Ascending aorta (tissue), 2 donors: ENCODE results near the gene TMPRSS12. TPM values are rescaled to one million over a fixed set of nuclear protein-coding genes. Genes with fewer than 3 reads are reported as not detected.
"Not testable (repeated sequence)": the region's sequence is repeated elsewhere in the genome, so short reads cannot be mapped to it uniquely, and the experiment has no call there.

Experiments used
- DNase-seq, 2 donors: peaks; one replicate each; pipeline ENCODE4 v3.0.0-alpha.2; 2019; ENCODE audit warnings: low spot score in 2 of 2
- H3K27ac ChIP-seq, 2 donors: fragments of 200-600 bp; sonication (generic); one replicate each; pipeline ENCODE4 v1.5.1; 2016 to 2017; ENCODE audit warnings: mild to moderate bottlenecking in 1 of 2
- H3K27me3 ChIP-seq: fragments of 200-600 bp; sonication (generic); one replicate; pipeline ENCODE4 v1.5.1; 2017
- H3K36me3 ChIP-seq, 2 donors: fragments of 200-600 bp; sonication (generic); one replicate each; pipeline ENCODE4 v1.5.1; 2016
- H3K4me1 ChIP-seq, 2 donors: fragments of 200-600 bp; sonication (generic); one replicate each; pipeline ENCODE4 v1.5.1; 2016 to 2017; ENCODE audit warnings: mild to moderate bottlenecking in 1 of 2
- H3K4me3 ChIP-seq, 2 donors: fragments of 200-600 bp; sonication (generic); one replicate each; pipeline ENCODE4 v1.5.1; 2016 to 2017; ENCODE audit warnings: mild to moderate bottlenecking in 1 of 2
- H3K9me3 ChIP-seq, 2 donors: fragments of 200-600 bp; sonication (generic); one replicate each; pipeline ENCODE4 v1.5.1; 2016
- intact Hi-C: fragments of 100-400 bp; cut with DNase I; formaldehyde crosslinking; loops from one replicate; pipeline ENCODE4 v1.15.1; 2023
- total RNA-seq: library from RNA; depleted of rRNA; stranded (reverse); fragments of >200 nt; gene quantifications from one replicate; pipeline ENCODE4 v1.1.0, GENCODE V29; 2016
- TF ChIP-seq, protein P1 (sequence below), 3 experiments: fragments of 200-600 bp in 2 of 3; fragments of 450-650 bp in 1 of 3; sonication (generic) in 2 of 3; IDR thresholded peaks; one replicate each; pipeline ENCODE4 v1.5.1; 2016 to 2019; ENCODE audit warnings: antibody characterized with exemption in 3 of 3, mild to moderate bottlenecking in 1 of 3, moderate library complexity in 1 of 3

The TMPRSS12 gene
- total RNA-seq, 1 donor from 2014 or later = not detected

DNA sequence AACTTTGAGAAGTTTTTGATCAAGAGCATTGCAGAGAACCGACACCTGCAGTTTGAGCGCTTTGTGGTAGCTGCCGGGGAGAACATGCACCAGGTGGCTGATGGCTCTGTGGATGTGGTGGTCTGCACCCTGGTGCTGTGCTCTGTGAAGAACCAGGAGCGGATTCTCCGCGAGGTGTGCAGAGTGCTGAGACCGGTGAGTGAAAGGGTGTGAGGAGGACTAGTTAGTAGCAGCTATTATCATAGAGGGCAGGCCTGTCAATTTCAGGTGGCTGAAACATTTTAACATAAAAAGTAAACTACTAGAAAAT lies 82.6 kb downstream of the TMPRSS12 start:
- intact Hi-C loops = loop anchor here (1.0 to 10.0 kb wide), 4 partner anchors 60 to 290 kb away; partner anchors contain the start of gene POU6F1
- Histone ChIP-seq H3K4me1 (peaks cover 0 to 24% of the 10 kb centered on the region in 2 donors), H3K4me3 (peak overlapping the region; percentile 75 to 80), H3K9me3 (no peaks in the 10 kb centered on the region), H3K36me3 (peaks cover 5 to 7% of the 10 kb centered on the region in 2 donors), H3K27me3 (no peaks in the 10 kb centered on the region), H3K27ac (peak overlapping the region; percentile 79 to 82)
- TF ChIP-seq, protein P1, sequence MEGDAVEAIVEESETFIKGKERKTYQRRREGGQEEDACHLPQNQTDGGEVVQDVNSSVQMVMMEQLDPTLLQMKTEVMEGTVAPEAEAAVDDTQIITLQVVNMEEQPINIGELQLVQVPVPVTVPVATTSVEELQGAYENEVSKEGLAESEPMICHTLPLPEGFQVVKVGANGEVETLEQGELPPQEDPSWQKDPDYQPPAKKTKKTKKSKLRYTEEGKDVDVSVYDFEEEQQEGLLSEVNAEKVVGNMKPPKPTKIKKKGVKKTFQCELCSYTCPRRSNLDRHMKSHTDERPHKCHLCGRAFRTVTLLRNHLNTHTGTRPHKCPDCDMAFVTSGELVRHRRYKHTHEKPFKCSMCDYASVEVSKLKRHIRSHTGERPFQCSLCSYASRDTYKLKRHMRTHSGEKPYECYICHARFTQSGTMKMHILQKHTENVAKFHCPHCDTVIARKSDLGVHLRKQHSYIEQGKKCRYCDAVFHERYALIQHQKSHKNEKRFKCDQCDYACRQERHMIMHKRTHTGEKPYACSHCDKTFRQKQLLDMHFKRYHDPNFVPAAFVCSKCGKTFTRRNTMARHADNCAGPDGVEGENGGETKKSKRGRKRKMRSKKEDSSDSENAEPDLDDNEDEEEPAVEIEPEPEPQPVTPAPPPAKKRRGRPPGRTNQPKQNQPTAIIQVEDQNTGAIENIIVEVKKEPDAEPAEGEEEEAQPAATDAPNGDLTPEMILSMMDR (IDR thresholded peaks at IDR 0.05) = no peak
- no peak for DNase-seq

DNA sequence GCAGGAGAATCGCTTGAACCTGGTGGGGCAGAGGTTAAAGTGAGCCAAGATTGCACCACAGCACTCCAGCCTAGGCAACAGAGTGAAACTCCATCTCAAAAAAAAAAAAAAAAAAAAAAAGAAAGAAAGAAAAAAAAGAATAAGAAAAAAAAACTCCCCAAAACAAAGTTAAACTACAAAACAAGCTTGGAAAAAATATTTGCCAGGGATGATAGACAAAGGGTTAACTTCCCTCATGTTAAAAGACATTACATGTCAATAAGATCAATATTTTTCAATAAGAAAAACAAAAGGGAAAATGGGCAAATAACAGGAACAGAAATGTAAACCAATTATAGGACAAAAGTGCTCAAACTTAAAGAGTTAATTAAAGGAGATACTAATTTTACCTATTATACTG lies 83.2 kb downstream of the TMPRSS12 start:
- TF ChIP-seq, protein P1 (IDR thresholded peaks at IDR 0.05) = no peak

GRCh38 chr12:50926415-50926814 lies 83.7 kb downstream of the TMPRSS12 start:
- H3K27me3 ChIP-seq = no peaks in the 10 kb centered on the region
- no peak for DNase-seq
- H3K4me3 ChIP-seq = peak overlapping the region; percentile 75 to 80
- H3K4me1 ChIP-seq = peaks cover 0 to 26% of the 10 kb centered on the region in 2 donors
- H3K9me3 ChIP-seq = no peaks in the 10 kb centered on the region
- H3K36me3 ChIP-seq = peaks cover 16 to 18% of the 10 kb centered on the region in 2 donors
- TF ChIP-seq, protein P1 (IDR thresholded peaks at IDR 0.05) = no peak
- intact Hi-C loops = loop anchor here (10.0 kb wide), 1 partner anchor 288 kb away; the partner anchor contains the start of gene POU6F1
- H3K27ac ChIP-seq = peak overlapping the region; percentile 79 to 82

More for the DNA sequence above, 83.2 kb downstream of the TMPRSS12 start:
- Histone ChIP-seq H3K27me3 (no peaks in the 10 kb centered on the region), H3K4me1 (peaks cover 0 to 24% of the 10 kb centered on the region in 2 donors), H3K4me3 (peak overlapping the region; percentile 75 to 80), H3K36me3 (peaks cover 11 to 14% of the 10 kb centered on the region in 2 donors), H3K9me3 (no peaks in the 10 kb centered on the region), H3K27ac (peak overlapping the region; percentile 79 to 82)
- DNase-seq = no peak
- intact Hi-C loops = loop anchor here (1.0 to 10.0 kb wide), 4 partner anchors 59 to 289 kb away; partner anchors contain the start of gene POU6F1

- peaks cover 22 to 23% of the 10 kb centered on the region in 2 donors for H3K36me3 ChIP-seq
- not testable (repeated sequence) for DNase-seq, H3K27me3 ChIP-seq, H3K9me3 ChIP-seq
- H3K27ac ChIP-seq = peak overlapping the region; percentile 43 to 79
- peak overlapping the region; percentile 75 to 80 for H3K4me3 ChIP-seq
- H3K4me1 ChIP-seq = peaks cover 0 to 22% of the 10 kb centered on the region in 2 donors
- intact Hi-C loops = loop anchor here (10.0 kb wide), 1 partner anchor 288 kb away; the partner anchor contains the start of gene POU6F1
Observed at GRCh38 chr12:50926932-50927331, 84.2 kb downstream of the TMPRSS12 start.

- intact Hi-C loops = loop anchor here (10.0 kb wide), 1 partner anchor 287 kb away; the partner anchor contains the start of gene POU6F1
- no peaks in the 10 kb centered on the region for H3K9me3 ChIP-seq
- peaks cover 0 to 20% of the 10 kb centered on the region in 2 donors for H3K4me1 ChIP-seq
- H3K36me3 ChIP-seq = peaks cover 25 to 26% of the 10 kb centered on the region in 2 donors
- H3K27me3 ChIP-seq = no peaks in the 10 kb centered on the region
- DNase-seq = no peak
- peak overlapping the region; percentile 43 to 79 for H3K27ac ChIP-seq
- peak overlapping the region; percentile 75 to 80 for H3K4me3 ChIP-seq
- TF ChIP-seq, protein P1 (IDR thresholded peaks at IDR 0.05) = no peak
Observed at GRCh38 chr12:50927356-50927755, 84.6 kb downstream of the TMPRSS12 start.

- DNase-seq = no peak
- H3K27ac ChIP-seq = peak overlapping the region; percentile 43 to 79
- no peaks in the 10 kb centered on the region for H3K9me3 ChIP-seq
- H3K4me3 ChIP-seq = peak overlapping the region; percentile 75 to 80
- no peaks in the 10 kb centered on the region for H3K27me3 ChIP-seq
- H3K36me3 ChIP-seq = peaks cover 25 to 26% of the 10 kb centered on the region in 2 donors
- TF ChIP-seq, protein P1 (IDR thresholded peaks at IDR 0.05) = no peak
- peaks cover 0 to 15% of the 10 kb centered on the region in 2 donors for H3K4me1 ChIP-seq
- intact Hi-C loops = loop anchor here (10.0 kb wide), 1 partner anchor 287 kb away; the partner anchor contains the start of gene POU6F1
Observed at GRCh38 chr12:50927766-50928224, 85.1 kb downstream of the TMPRSS12 start.
